Neural cell (in vitro differentiated cells): ENCODE measurements around the gene MAPK8. TPM values are rescaled to one million over a fixed set of nuclear protein-coding genes. Genes with fewer than 3 reads are reported as not detected.

Experiments used
- H2AFZ ChIP-seq: fragments of 200-600, 300-800 bp; sonication (generic), shearing (Covaris generic); 2 replicates; pipeline ENCODE4 v1.6.0; 2014; ENCODE audit warnings: low read depth, mild to moderate bottlenecking, antibody characterized with exemption, low read length, moderate library complexity
- H3F3A ChIP-seq: fragments of 200-600 bp; shearing (Covaris generic); 2 replicates; pipeline ENCODE4 v1.6.1; 2016; ENCODE audit warnings: mild to moderate bottlenecking, moderate library complexity, mixed read lengths, antibody characterized with exemption, low read length; ENCODE audit not compliant: insufficient read depth, poor library complexity, severe bottlenecking
- H3K27ac ChIP-seq: fragments of 200-600, 300-800 bp; sonication (generic), shearing (Covaris generic); 2 replicates; pipeline ENCODE4 v1.5.1; 2014; ENCODE audit warnings: mild to moderate bottlenecking, low read length, moderate library complexity
- H3K27me3 ChIP-seq: fragments of 300-800, 200-600 bp; sonication (generic), shearing (Covaris generic); 2 replicates; pipeline ENCODE4 v1.6.0; 2014; ENCODE audit warnings: mild to moderate bottlenecking, low read depth, low read length, moderate library complexity; ENCODE audit not compliant: insufficient read depth
- H3K36me3 ChIP-seq: fragments of 300-800, 200-600 bp; sonication (generic), shearing (Covaris generic); 2 replicates; pipeline ENCODE4 v1.5.1; 2014; ENCODE audit warnings: mild to moderate bottlenecking, antibody characterized with exemption, low read length, moderate library complexity; ENCODE audit not compliant: insufficient read depth
- H3K4me2 ChIP-seq: fragments of 300-800, 200-600 bp; sonication (generic), shearing (Covaris generic); 2 replicates; pipeline ENCODE4 v1.6.0; 2014; ENCODE audit warnings: mild to moderate bottlenecking, low read length
- H3K4me3 ChIP-seq: fragments of 300-800, 200-600 bp; sonication (generic), shearing (Covaris generic); 2 replicates; pipeline ENCODE4 v1.5.1; 2014; ENCODE audit warnings: mild to moderate bottlenecking, low read length, moderate library complexity
- H3K79me2 ChIP-seq: fragments of 200-600 bp; shearing (Covaris generic); replicated peaks from 2 replicates; pipeline ENCODE4 v1.6.0; 2014; ENCODE audit warnings: mild to moderate bottlenecking, low read length, moderate library complexity; ENCODE audit not compliant: insufficient read depth
- H3K9ac ChIP-seq: fragments of 300-800, 200-600 bp; sonication (generic), shearing (Covaris generic); 2 replicates; pipeline ENCODE4 v1.6.1; 2016; ENCODE audit warnings: mild to moderate bottlenecking, low read length, mixed read lengths
- H3K9me2 ChIP-seq: fragments of 200-600 bp; shearing (Covaris generic); 2 replicates; pipeline ENCODE4 v1.6.1; 2016; ENCODE audit warnings: mild to moderate bottlenecking, low read length, mixed read lengths; ENCODE audit not compliant: insufficient read depth
- H3K9me3 ChIP-seq: fragments of 200-600, 300-800 bp; sonication (generic), shearing (Covaris generic); 2 replicates; pipeline ENCODE4 v1.6.1; 2016; ENCODE audit warnings: mild to moderate bottlenecking, mixed run types, low read length, moderate library complexity, mixed read lengths
- H4K20me1 ChIP-seq: fragments of 200-600 bp; shearing (Covaris generic); 2 replicates; pipeline ENCODE4 v1.6.1; 2016; ENCODE audit warnings: mild to moderate bottlenecking, mixed run types; ENCODE audit not compliant: insufficient read depth
- CTCF ChIP-seq: fragments of 450-650 bp; IDR thresholded peaks from 2 replicates; pipeline ENCODE4 v1.5.1; 2014; ENCODE audit warnings: antibody characterized with exemption, mild to moderate bottlenecking, moderate library complexity; ENCODE audit not compliant: poor library complexity, severe bottlenecking
- EP300 ChIP-seq: fragments of 450-650 bp; conservative IDR thresholded peaks from 2 replicates; pipeline ENCODE4 v1.6.1; 2014; ENCODE audit warnings: antibody characterized with exemption, mild to moderate bottlenecking, moderate library complexity; ENCODE audit not compliant: poor library complexity, severe bottlenecking
- EZH2 ChIP-seq: fragments of 200-600, 300-800 bp; shearing (Covaris generic), sonication (generic); IDR thresholded peaks from 2 replicates; pipeline ENCODE4 v1.6.1; 2014; ENCODE audit warnings: antibody characterized with exemption, low read length, borderline replicate concordance, mild to moderate bottlenecking; ENCODE audit not compliant: insufficient read depth, poor library complexity, severe bottlenecking
- MXI1 ChIP-seq: fragments of 450-650 bp; conservative IDR thresholded peaks from 2 replicates; pipeline ENCODE4 v1.6.1; 2014; ENCODE audit warnings: antibody characterized with exemption, mild to moderate bottlenecking; ENCODE audit not compliant: poor library complexity, severe bottlenecking
- POLR2AphosphoS5 ChIP-seq: IDR thresholded peaks from 2 replicates; pipeline ENCODE4 v1.6.1; 2012
- RAD21 ChIP-seq: fragments of 450-650 bp; conservative IDR thresholded peaks from 2 replicates; pipeline ENCODE4 v1.6.1; 2014; ENCODE audit warnings: antibody characterized with exemption, mild to moderate bottlenecking, moderate library complexity
- REST ChIP-seq: IDR thresholded peaks from 2 replicates; pipeline ENCODE4 v1.6.1; 2012; ENCODE audit warnings: borderline replicate concordance
- SMC3 ChIP-seq: fragments of 450-650 bp; conservative IDR thresholded peaks from 2 replicates; pipeline ENCODE4 v1.6.1; 2014; ENCODE audit warnings: antibody characterized with exemption, mild to moderate bottlenecking, moderate library complexity; ENCODE audit not compliant: poor library complexity
- TAF1 ChIP-seq: IDR thresholded peaks from 2 replicates; pipeline ENCODE4 v1.6.1; 2012; ENCODE audit warnings: low read depth
- polyA plus RNA-seq: library from polyadenylated mRNA; depleted of rRNA; stranded (reverse); fragments of >200 nt; gene quantifications from 2 replicates; pipeline ENCODE4 v1.2.3, GENCODE V29; 2014

The MAPK8 gene
- polyA plus RNA-seq, 1 donor from 2014 or later, result 187 TPM

- no peak overlapping the region for H3K27ac ChIP-seq
- no peak overlapping the region for H2AFZ ChIP-seq
- no peaks in the 10 kb centered on the region for H3K79me2 ChIP-seq
- H3K27me3 ChIP-seq, result no peaks in the 10 kb centered on the region
- H4K20me1 ChIP-seq, result no peaks in the 10 kb centered on the region
- H3K4me2 ChIP-seq, result no peak overlapping the region
- no peaks in the 10 kb centered on the region for H3K36me3 ChIP-seq
- no peak overlapping the region for H3K4me3 ChIP-seq
- H3F3A ChIP-seq, result no peaks in the 10 kb centered on the region
- no peaks in the 10 kb centered on the region for H3K9me2 ChIP-seq
- no peak for TF ChIP-seq CTCF
- TF ChIP-seq RAD21, result no peak
- TF ChIP-seq REST, result no peak
- no peak for TF ChIP-seq MXI1
- TF ChIP-seq EP300, result no peak
- TF ChIP-seq POLR2AphosphoS5, result no peak
- TF ChIP-seq EZH2, result no peak
- no peak for TF ChIP-seq TAF1
- TF ChIP-seq SMC3, result no peak
- no peaks in the 10 kb centered on the region for H3K9me3 ChIP-seq
- H3K9ac ChIP-seq, result no peak overlapping the region
These were observed 172.7 kb downstream of the MAPK8 start for GRCh38 chr10:48478980-48479811.

- no peak overlapping the region for H3K9ac ChIP-seq
- no peak overlapping the region for H3K4me2 ChIP-seq
- no peak overlapping the region for H3K4me3 ChIP-seq
- H2AFZ ChIP-seq, result no peak overlapping the region
- TF ChIP-seq MXI1, result no peak
- no peak for TF ChIP-seq SMC3
- no peak for TF ChIP-seq RAD21
- TF ChIP-seq EP300, result no peak
- no peak for TF ChIP-seq EZH2
- TF ChIP-seq TAF1, result no peak
- TF ChIP-seq REST, result no peak
- no peak for TF ChIP-seq CTCF
- no peak for TF ChIP-seq POLR2AphosphoS5
- no peaks in the 10 kb centered on the region for H3K27me3 ChIP-seq
- H3K79me2 ChIP-seq, result no peaks in the 10 kb centered on the region
- H3K36me3 ChIP-seq, result no peaks in the 10 kb centered on the region
- H3K27ac ChIP-seq, result no peak overlapping the region
- no peaks in the 10 kb centered on the region for H3F3A ChIP-seq
- H3K9me2 ChIP-seq, result no peaks in the 10 kb centered on the region
- no peaks in the 10 kb centered on the region for H4K20me1 ChIP-seq
- no peaks in the 10 kb centered on the region for H3K9me3 ChIP-seq
These were observed 174.2 kb downstream of the MAPK8 start for GRCh38 chr10:48480397-48481374.
